HUES64 (cell line): Measurements from ENCODE around the gene TMED6.

ENCODE experiments used
- H3K27ac ChIP-seq: 2 replicates; pipeline ENCODE4 v1.7.0; 2013; ENCODE audit warnings: low read depth, low read length, inconsistent platforms
- H3K27me3 ChIP-seq: 2 replicates; pipeline ENCODE4 v1.6.1; 2013; ENCODE audit warnings: mild to moderate bottlenecking, low read length; ENCODE audit not compliant: insufficient read depth
- H3K36me3 ChIP-seq: 2 replicates; pipeline ENCODE4 v1.6.1; 2013; ENCODE audit warnings: mild to moderate bottlenecking, low read length; ENCODE audit not compliant: insufficient read depth
- H3K4me1 ChIP-seq: 2 replicates; pipeline ENCODE4 v1.6.1; 2013; ENCODE audit warnings: mild to moderate bottlenecking, low read length, moderate library complexity; ENCODE audit not compliant: insufficient read depth
- H3K4me3 ChIP-seq: 2 replicates; pipeline ENCODE4 v1.5.1; 2013; ENCODE audit warnings: mild to moderate bottlenecking, low read length, moderate library complexity
- H3K9ac ChIP-seq: 2 replicates; pipeline ENCODE4 v1.6.1; 2013; ENCODE audit warnings: mild to moderate bottlenecking, low read depth, low read length
- H3K9me3 ChIP-seq: 2 replicates; pipeline ENCODE4 v1.6.1; 2013; ENCODE audit warnings: low read depth, low read length; ENCODE audit not compliant: insufficient read depth
- WGBS: fragments of 150-250, 120-280 bp; methylation state at CpG from one replicate; pipeline ENCODE4 v1.1.7; 2013; ENCODE audit warnings: missing lambda C conversion rate; 5-methylcytosine and 5-hydroxymethylcytosine counted together

Gene TMED6

GRCh38 chr16:69350536-69351133 lies 951 bp downstream of the TMED6 start:
- Histone ChIP-seq H3K4me3 (no peak overlapping the region), H3K27ac (no peak overlapping the region), H3K27me3 (no peaks in the 10 kb centered on the region), H3K4me1 (no peaks in the 10 kb centered on the region), H3K36me3 (peaks cover 11% of the 10 kb centered on the region), H3K9me3 (no peaks in the 10 kb centered on the region), H3K9ac (no peak overlapping the region)
- WGBS = 95% methylated on average over 5 of the region's 6 CpGs

- no peaks in the 10 kb centered on the region for H3K9me3 ChIP-seq
- no peak overlapping the region for H3K4me3 ChIP-seq
- 94% methylated on average over 10 of the region's 10 CpGs for WGBS
- no peaks in the 10 kb centered on the region for H3K4me1 ChIP-seq
- no peaks in the 10 kb centered on the region for H3K27me3 ChIP-seq
- H3K27ac ChIP-seq = no peak overlapping the region
- H3K36me3 ChIP-seq = peaks cover 5% of the 10 kb centered on the region; the same call in 1 of the 2 replicates
- no peak overlapping the region for H3K9ac ChIP-seq
These were observed 2.0 kb downstream of the TMED6 start for GRCh38 chr16:69349536-69349935.

GRCh38 chr16:69348222-69348621 lies 3.4 kb downstream of the TMED6 start:
- Histone ChIP-seq H3K27ac (no peak overlapping the region), H3K4me1 (no peaks in the 10 kb centered on the region), H3K4me3 (no peak overlapping the region), H3K9me3 (no peaks in the 10 kb centered on the region), H3K9ac (no peak overlapping the region), H3K27me3 (no peaks in the 10 kb centered on the region), H3K36me3 (peaks cover 17% of the 10 kb centered on the region)
- 99% methylated on average over 6 of the region's 6 CpGs for WGBS

- WGBS = 91% methylated on average over 5 of the region's 6 CpGs
- H3K9ac ChIP-seq = no peak overlapping the region
- H3K9me3 ChIP-seq = no peaks in the 10 kb centered on the region
- no peak overlapping the region for H3K27ac ChIP-seq
- no peaks in the 10 kb centered on the region for H3K4me1 ChIP-seq
- peaks cover 33% of the 10 kb centered on the region for H3K36me3 ChIP-seq
- no peaks in the 10 kb centered on the region for H3K27me3 ChIP-seq
- H3K4me3 ChIP-seq = no peak overlapping the region
These were observed 4.9 kb downstream of the TMED6 start for GRCh38 chr16:69346683-69347082.

- peaks cover 40% of the 10 kb centered on the region for H3K36me3 ChIP-seq
- H3K9ac ChIP-seq = no peak overlapping the region
- H3K27ac ChIP-seq = no peak overlapping the region
- WGBS = 82% methylated on average over 3 of the region's 4 CpGs
- H3K4me3 ChIP-seq = no peak overlapping the region
- no peaks in the 10 kb centered on the region for H3K27me3 ChIP-seq
- 0 out of 2 replicates have a peak, but pooled peaks cover under 1% of the 10 kb centered on the region for H3K4me1 ChIP-seq
- H3K9me3 ChIP-seq = no peaks in the 10 kb centered on the region
These were observed 5.7 kb downstream of the TMED6 start for GRCh38 chr16:69345923-69346322.

GRCh38 chr16:69344171-69344570 lies 7.4 kb downstream of the TMED6 start:
- no peak overlapping the region for H3K4me3 ChIP-seq
- 95% methylated on average over 5 of the region's 5 CpGs for WGBS

GRCh38 chr16:69340095-69340644 lies 11.4 kb downstream of the TMED6 start:
- Histone ChIP-seq H3K27ac (peak overlapping the region; percentile 87), H3K4me1 (0 out of 2 replicates have a peak, but pooled peaks cover 10% of the 10 kb centered on the region), H3K36me3 (peaks cover 53% of the 10 kb centered on the region), H3K9ac (peak overlapping the region; percentile 97), H3K4me3 (peak overlapping the region; percentile 99), H3K27me3 (no peaks in the 10 kb centered on the region), H3K9me3 (no peaks in the 10 kb centered on the region)
- 8% methylated on average over 16 of the region's 16 CpGs for WGBS

More at GRCh38 chr16:69344171-69344570, 7.4 kb downstream of the TMED6 start:
- H3K27ac ChIP-seq = no peak overlapping the region
- H3K36me3 ChIP-seq = peaks cover 40% of the 10 kb centered on the region
- 0 out of 2 replicates have a peak, but pooled peaks cover 6% of the 10 kb centered on the region for H3K4me1 ChIP-seq
- no peaks in the 10 kb centered on the region for H3K27me3 ChIP-seq
- no peak overlapping the region for H3K9ac ChIP-seq
- no peaks in the 10 kb centered on the region for H3K9me3 ChIP-seq

- WGBS = under 1% methylated on average over 77 of the region's 77 CpGs
- Histone ChIP-seq H3K4me1 (0 out of 2 replicates have a peak, but pooled peaks cover 10% of the 10 kb centered on the region), H3K36me3 (peaks cover 60% of the 10 kb centered on the region), H3K9ac (peak within 1 kb of the TSS; percentile 97), H3K27ac (peak within 1 kb of the TSS; percentile 89), H3K27me3 (no peaks in the 10 kb centered on the region), H3K4me3 (peak within 1 kb of the TSS; percentile 99), H3K9me3 (no peaks in the 10 kb centered on the region)
These were observed 12.1 kb downstream of the TMED6 start, which contains the start of the genes COG8 and NIP7 for GRCh38 chr16:69339289-69340094. Gene COG8, minus strand, starts transcription at chr16:69339564. Its CDS starts 12 bp downstream, at chr16:69339552. Gene NIP7, plus strand, starts transcription at chr16:69339772. Its CDS starts 58 bp downstream, at chr16:69339830.

- Histone ChIP-seq H3K27ac (peak overlapping the region; percentile 89), H3K9ac (peak overlapping the region; percentile 97), H3K36me3 (peaks cover 61% of the 10 kb centered on the region), H3K4me3 (peak overlapping the region; percentile 99), H3K9me3 (no peaks in the 10 kb centered on the region), H3K27me3 (no peaks in the 10 kb centered on the region), H3K4me1 (0 out of 2 replicates have a peak, but pooled peaks cover 10% of the 10 kb centered on the region)
- 22% methylated on average over 46 of the region's 46 CpGs for WGBS
These were observed 12.9 kb downstream of the TMED6 start for GRCh38 chr16:69338557-69339288.

GRCh38 chr16:69334696-69335095 lies 16.9 kb downstream of the TMED6 start:
- Histone ChIP-seq H3K27me3 (no peaks in the 10 kb centered on the region), H3K36me3 (peaks cover 54% of the 10 kb centered on the region), H3K4me3 (no peak overlapping the region), H3K4me1 (0 out of 2 replicates have a peak, but pooled peaks cover 4% of the 10 kb centered on the region), H3K9ac (no peak overlapping the region), H3K9me3 (no peaks in the 10 kb centered on the region), H3K27ac (no peak overlapping the region)
- 96% methylated on average over 9 of the region's 9 CpGs for WGBS
